ENCODE results near the gene POP7.

POP7 gene

GRCh38 chr7:100730136-100730800, 24.3 kb downstream of the POP7 start:
- Histone ChIP-seq H3K9me2 (replicated peaks; ENCODE audit: low read depth, low read length) (no peaks in the 10 kb centered on the region), H4K20me1 (ENCODE audit: insufficient read depth, low read length, poor library complexity, severe bottlenecking) (no peaks in the 10 kb centered on the region), H3K9me3 (ENCODE audit: insufficient read depth, low read depth, low read length) (no peaks in the 10 kb centered on the region), H3F3A (ENCODE audit: low read depth) (no peaks in the 10 kb centered on the region), H3K79me2 (ENCODE audit: insufficient read depth, low read length) (no peaks in the 10 kb centered on the region), H3K27me3 (ENCODE audit: insufficient read depth, low read length, poor library complexity, severe bottlenecking) (no peaks in the 10 kb centered on the region), H3K4me1 (ENCODE audit: insufficient read depth, low read length, poor library complexity, severe bottlenecking) (no peaks in the 10 kb centered on the region), H2AFZ (ENCODE audit: low read length) (no peak overlapping the region), H3K36me3 (ENCODE audit: insufficient read depth, low read length) (no peaks in the 10 kb centered on the region), H3K9ac (ENCODE audit: low read depth, low read length, poor library complexity, severe bottlenecking) (no peak overlapping the region), H3K4me3 (ENCODE audit: low read length, poor library complexity, severe bottlenecking) (no peak overlapping the region), H3K4me2 (ENCODE audit: low read depth, low read length, poor library complexity, severe bottlenecking) (no peak overlapping the region)
- TF ChIP-seq EZH2phosphoT487 (IDR thresholded peaks at IDR 0.05; ENCODE audit: borderline replicate concordance) (no peak), CTCF (conservative IDR thresholded peaks at IDR 0.05; ENCODE audit: low read length) (no peak)

- H3K36me3 ChIP-seq (ENCODE audit: insufficient read depth, low read length) = no peaks in the 10 kb centered on the region
- H3F3A ChIP-seq (ENCODE audit: low read depth) = no peaks in the 10 kb centered on the region
- no peaks in the 10 kb centered on the region for H3K9me2 ChIP-seq (replicated peaks; ENCODE audit: low read depth, low read length)
- no peak overlapping the region for H2AFZ ChIP-seq (ENCODE audit: low read length)
- no peaks in the 10 kb centered on the region for H3K79me2 ChIP-seq (ENCODE audit: insufficient read depth, low read length)
- no peak overlapping the region for H3K4me3 ChIP-seq (ENCODE audit: low read length, poor library complexity, severe bottlenecking)
- no peaks in the 10 kb centered on the region for H3K27me3 ChIP-seq (ENCODE audit: insufficient read depth, low read length, poor library complexity, severe bottlenecking)
- H3K4me1 ChIP-seq (ENCODE audit: insufficient read depth, low read length, poor library complexity, severe bottlenecking) = no peaks in the 10 kb centered on the region
- H3K4me2 ChIP-seq (ENCODE audit: low read depth, low read length, poor library complexity, severe bottlenecking) = no peak overlapping the region
- H3K9me3 ChIP-seq (ENCODE audit: insufficient read depth, low read depth, low read length) = no peaks in the 10 kb centered on the region
- TF ChIP-seq CTCF (conservative IDR thresholded peaks at IDR 0.05; ENCODE audit: low read length) (no peak), EZH2phosphoT487 (IDR thresholded peaks at IDR 0.05; ENCODE audit: borderline replicate concordance) (no peak)
- no peak overlapping the region for H3K9ac ChIP-seq (ENCODE audit: low read depth, low read length, poor library complexity, severe bottlenecking)
- H4K20me1 ChIP-seq (ENCODE audit: insufficient read depth, low read length, poor library complexity, severe bottlenecking) = no peaks in the 10 kb centered on the region
Measured at GRCh38 chr7:100731937-100732636, 26.2 kb downstream of the POP7 start.

GRCh38 chr7:100735730-100736129, 29.8 kb downstream of the POP7 start:
- H2AFZ ChIP-seq (ENCODE audit: low read length) = no peak overlapping the region
- no peaks in the 10 kb centered on the region for H3K9me3 ChIP-seq (ENCODE audit: insufficient read depth, low read depth, low read length)
- H3F3A ChIP-seq (ENCODE audit: low read depth) = no peaks in the 10 kb centered on the region
- no peaks in the 10 kb centered on the region for H4K20me1 ChIP-seq (ENCODE audit: insufficient read depth, low read length, poor library complexity, severe bottlenecking)
- H3K4me3 ChIP-seq (ENCODE audit: low read length, poor library complexity, severe bottlenecking) = no peak overlapping the region
- H3K9me2 ChIP-seq (replicated peaks; ENCODE audit: low read depth, low read length) = no peaks in the 10 kb centered on the region
- H3K4me2 ChIP-seq (ENCODE audit: low read depth, low read length, poor library complexity, severe bottlenecking) = no peak overlapping the region
- H3K79me2 ChIP-seq (ENCODE audit: insufficient read depth, low read length) = no peaks in the 10 kb centered on the region
- H3K27me3 ChIP-seq (ENCODE audit: insufficient read depth, low read length, poor library complexity, severe bottlenecking) = no peaks in the 10 kb centered on the region
- H3K9ac ChIP-seq (ENCODE audit: low read depth, low read length, poor library complexity, severe bottlenecking) = no peak overlapping the region
- H3K4me1 ChIP-seq (ENCODE audit: insufficient read depth, low read length, poor library complexity, severe bottlenecking) = no peaks in the 10 kb centered on the region
- no peak for TF ChIP-seq EZH2phosphoT487 (IDR thresholded peaks at IDR 0.05; ENCODE audit: borderline replicate concordance)
- TF ChIP-seq CTCF (conservative IDR thresholded peaks at IDR 0.05; ENCODE audit: low read length) = no peak
- H3K36me3 ChIP-seq (ENCODE audit: insufficient read depth, low read length) = no peaks in the 10 kb centered on the region

Measured in Loucy (cell line).